Astrocyte (in vitro differentiated cells and primary cell): ENCODE results near the gene ZNF280D. TPM values are rescaled to one million over a fixed set of nuclear protein-coding genes. Genes with fewer than 3 reads are reported as not detected.
A peak's percentile ranks its signal among the peaks of the same experiment; 100 is the strongest.

Source experiments
- DNase-seq: peaks from one replicate; pipeline ENCODE4 v3.0.0-alpha.2; 2010; ENCODE audit warnings: low read depth
- FAIRE-seq: peaks from 2 replicates; lab custom pipeline; 2011; peaks lifted over from hg19 to GRCh38; lab: Jason Lieb, UNC
- H2AFZ ChIP-seq: 2 replicates; pipeline ENCODE4 v1.6.0; 2012; ENCODE audit warnings: low read depth, low read length, inconsistent platforms
- H3K27ac ChIP-seq: 2 replicates; pipeline ENCODE4 v1.5.1; 2011; ENCODE audit warnings: low read depth, low read length, inconsistent platforms
- H3K27me3 ChIP-seq: 2 replicates; pipeline ENCODE4 v1.6.0; 2011; ENCODE audit warnings: low read length, inconsistent platforms; ENCODE audit not compliant: insufficient read depth
- H3K36me3 ChIP-seq: 2 replicates; pipeline ENCODE4 v1.5.1; 2011; ENCODE audit warnings: low read length, inconsistent platforms; ENCODE audit not compliant: insufficient read depth
- H3K4me1 ChIP-seq: 2 replicates; pipeline ENCODE4 v1.5.1; 2011; ENCODE audit warnings: low read length, inconsistent platforms; ENCODE audit not compliant: insufficient read depth
- H3K4me2 ChIP-seq: 2 replicates; pipeline ENCODE4 v1.6.0; 2012; ENCODE audit warnings: low read length, inconsistent platforms
- H3K4me3 ChIP-seq: 2 replicates; pipeline ENCODE4 v1.5.1; 2011; ENCODE audit warnings: low read depth, mild to moderate bottlenecking, low read length, inconsistent platforms; ENCODE audit not compliant: insufficient read depth
- H3K79me2 ChIP-seq: 2 replicates; pipeline ENCODE4 v1.6.0; 2012; ENCODE audit warnings: mild to moderate bottlenecking, low read length, inconsistent platforms; ENCODE audit not compliant: insufficient read depth
- H3K9ac ChIP-seq: 2 replicates; pipeline ENCODE4 v1.6.0; 2012; ENCODE audit warnings: mild to moderate bottlenecking, low read length, inconsistent platforms
- H3K9me3 ChIP-seq: 2 replicates; pipeline ENCODE4 v1.5.1; 2012; ENCODE audit warnings: low read depth, mild to moderate bottlenecking, low read length, inconsistent platforms; ENCODE audit not compliant: insufficient read depth
- H4K20me1 ChIP-seq: 2 replicates; pipeline ENCODE4 v1.6.0; 2012; ENCODE audit warnings: low read length, inconsistent platforms; ENCODE audit not compliant: insufficient read depth
- H3K27ac Mint-ChIP-seq: one replicate; pipeline ENCODE4 v1.8.0; 2021; ENCODE audit warnings: mild to moderate bottlenecking, mixed read lengths; ENCODE audit not compliant: unreplicated experiment
- H3K27me3 Mint-ChIP-seq: one replicate; pipeline ENCODE4 v1.8.0; 2021; ENCODE audit warnings: low read depth, mixed read lengths; ENCODE audit not compliant: unreplicated experiment
- H3K36me3 Mint-ChIP-seq: one replicate; pipeline ENCODE4 v1.8.0; 2021; ENCODE audit warnings: low read depth, mixed read lengths; ENCODE audit not compliant: unreplicated experiment
- H3K4me1 Mint-ChIP-seq: one replicate; pipeline ENCODE4 v1.8.0; 2021; ENCODE audit warnings: low read depth, mixed read lengths; ENCODE audit not compliant: unreplicated experiment
- H3K4me3 Mint-ChIP-seq: one replicate; pipeline ENCODE4 v1.8.0; 2021; ENCODE audit warnings: mild to moderate bottlenecking, moderate library complexity, mixed read lengths; ENCODE audit not compliant: unreplicated experiment
- H3K9me3 Mint-ChIP-seq: one replicate; pipeline ENCODE4 v1.8.0; 2021; ENCODE audit warnings: mild to moderate bottlenecking, mixed read lengths; ENCODE audit not compliant: unreplicated experiment
- CTCF ChIP-seq: IDR thresholded peaks from 2 replicates; pipeline ENCODE4 v1.5.1; 2011; ENCODE audit warnings: low read depth, mild to moderate bottlenecking, inconsistent platforms, low read length, moderate library complexity; ENCODE audit not compliant: insufficient read depth
- EZH2 ChIP-seq: IDR thresholded peaks from 2 replicates; pipeline ENCODE4 v1.6.1; 2012; ENCODE audit warnings: mild to moderate bottlenecking, low read length, inconsistent platforms; ENCODE audit not compliant: insufficient read depth
- total RNA-seq: library from RNA; stranded (reverse); gene quantifications from 2 replicates; pipeline ENCODE4 v1.2.1, GENCODE V29; 2021

Gene ZNF280D
- total RNA-seq, 1 donor from 2014 or later: 13.7 TPM

GRCh38 chr15:56654624-56655023, 78.7 kb downstream of the ZNF280D start:
- FAIRE-seq: no peak
- Histone ChIP-seq H3K4me2 (no peak overlapping the region), H3K27ac (no peak overlapping the region), H3K9ac (no peak overlapping the region), H4K20me1 (no peaks in the 10 kb centered on the region), H3K27me3 (no peaks in the 10 kb centered on the region), H3K36me3 (no peaks in the 10 kb centered on the region), H2AFZ (no peak overlapping the region), H3K4me1 (no peaks in the 10 kb centered on the region), H3K79me2 (no peaks in the 10 kb centered on the region), H3K4me3 (no peak overlapping the region), H3K9me3 (no peaks in the 10 kb centered on the region)
- TF ChIP-seq EZH2 (no peak), CTCF (no peak)
- Mint-ChIP-seq H3K27me3 (no peaks in the 10 kb centered on the region), H3K4me1 (peaks cover 3% of the 10 kb centered on the region), H3K9me3 (no peaks in the 10 kb centered on the region), H3K4me3 (no peak overlapping the region), H3K36me3 (no peaks in the 10 kb centered on the region), H3K27ac (no peak overlapping the region)
- peak; percentile 15 for DNase-seq

GRCh38 chr15:56654216-56654615, 79.1 kb downstream of the ZNF280D start:
- TF ChIP-seq EZH2 (no peak), CTCF (no peak)
- FAIRE-seq (no peak), DNase-seq (no peak)
- Mint-ChIP-seq H3K4me3 (no peak overlapping the region), H3K27ac (no peak overlapping the region), H3K4me1 (no peaks in the 10 kb centered on the region), H3K36me3 (no peaks in the 10 kb centered on the region), H3K9me3 (no peaks in the 10 kb centered on the region), H3K27me3 (no peaks in the 10 kb centered on the region)
- H4K20me1 ChIP-seq: no peaks in the 10 kb centered on the region
- no peak overlapping the region for H3K9ac ChIP-seq
- no peaks in the 10 kb centered on the region for H3K9me3 ChIP-seq
- no peaks in the 10 kb centered on the region for H3K4me1 ChIP-seq
- H3K27ac ChIP-seq: no peak overlapping the region
- H3K27me3 ChIP-seq: no peaks in the 10 kb centered on the region
- no peak overlapping the region for H3K4me3 ChIP-seq
- H3K4me2 ChIP-seq: no peak overlapping the region
- no peaks in the 10 kb centered on the region for H3K79me2 ChIP-seq
- no peak overlapping the region for H2AFZ ChIP-seq
- H3K36me3 ChIP-seq: no peaks in the 10 kb centered on the region

- no peaks in the 10 kb centered on the region for H3K36me3 Mint-ChIP-seq
Observed at GRCh38 chr15:56653787-56654186, 79.5 kb downstream of the ZNF280D start.

More at GRCh38 chr15:56653787-56654186, 79.5 kb downstream of the ZNF280D start:
- no peaks in the 10 kb centered on the region for H3K4me1 Mint-ChIP-seq
- Histone ChIP-seq H3K4me2 (no peak overlapping the region), H4K20me1 (no peaks in the 10 kb centered on the region), H3K27ac (no peak overlapping the region), H3K4me1 (no peaks in the 10 kb centered on the region), H2AFZ (no peak overlapping the region), H3K4me3 (no peak overlapping the region), H3K36me3 (no peaks in the 10 kb centered on the region), H3K79me2 (no peaks in the 10 kb centered on the region), H3K27me3 (no peaks in the 10 kb centered on the region), H3K9me3 (no peaks in the 10 kb centered on the region), H3K9ac (no peak overlapping the region)
- TF ChIP-seq CTCF (no peak), EZH2 (no peak)
- DNase-seq (no peak), FAIRE-seq (no peak)
- H3K27ac Mint-ChIP-seq: no peak overlapping the region
- H3K4me3 Mint-ChIP-seq: no peak overlapping the region
- H3K9me3 Mint-ChIP-seq: no peaks in the 10 kb centered on the region
- no peaks in the 10 kb centered on the region for H3K27me3 Mint-ChIP-seq
